ENCODE data around the gene MROH2B. TPM values are rescaled to one million over a fixed set of nuclear protein-coding genes. Genes with fewer than 3 reads are reported as not detected.
"Not testable (repeated sequence)": the region's sequence is repeated elsewhere in the genome, so short reads cannot be mapped to it uniquely, and the experiment has no call there.

MROH2B gene
- polyA plus RNA-seq, 2 donors, result not detected

GRCh38 chr5:41043109-41043747, 27.9 kb downstream of the MROH2B start:
- no peak overlapping the region for H3K4me3 ChIP-seq (ENCODE audit: low read depth in 1 of 2, low read length in 2 of 2)
- 53 to 54% methylated on average over 1 of the region's 1 CpG for WGBS, 2 donors
- H3K4me1 ChIP-seq (ENCODE audit: control insufficient read depth in 2 of 2, insufficient read depth in 2 of 2, low read length in 1 of 2), result no peaks in the 10 kb centered on the region
- H3K9me3 ChIP-seq (ENCODE audit: control insufficient read depth in 2 of 2, insufficient read depth in 1 of 2, low read depth in 1 of 2, low read length in 1 of 2), result peaks cover 0 to 2% of the 10 kb centered on the region in 2 donors
- no peak overlapping the region for H3K27ac ChIP-seq (ENCODE audit: low read depth in 2 of 2, low read length in 1 of 2)
- no peaks in the 10 kb centered on the region for H3K36me3 ChIP-seq (ENCODE audit: control insufficient read depth in 2 of 2, insufficient read depth in 2 of 2, low read length in 1 of 2)
- no peaks in the 10 kb centered on the region for H3K27me3 ChIP-seq (ENCODE audit: control insufficient read depth in 1 of 2, insufficient read depth in 2 of 2, low read length in 2 of 2)

- Histone ChIP-seq H3K4me1 (ENCODE audit: control insufficient read depth in 2 of 2, insufficient read depth in 2 of 2, low read length in 1 of 2) (no peaks in the 10 kb centered on the region), H3K36me3 (ENCODE audit: control insufficient read depth in 2 of 2, insufficient read depth in 2 of 2, low read length in 1 of 2) (no peaks in the 10 kb centered on the region), H3K27me3 (ENCODE audit: control insufficient read depth in 1 of 2, insufficient read depth in 2 of 2, low read length in 2 of 2) (no peaks in the 10 kb centered on the region), H3K4me3 (ENCODE audit: low read depth in 1 of 2, low read length in 2 of 2) (no peak overlapping the region), H3K27ac (ENCODE audit: low read depth in 2 of 2, low read length in 1 of 2) (no peak overlapping the region), H3K9me3 (ENCODE audit: control insufficient read depth in 2 of 2, insufficient read depth in 1 of 2, low read depth in 1 of 2, low read length in 1 of 2) (no peaks in the 10 kb centered on the region)
These were observed 38.2 kb downstream of the MROH2B start for GRCh38 chr5:41032973-41033372.

- WGBS, 2 donors, result 95 to 98% methylated on average over 8 of the region's 8 CpGs
These were observed 48.5 kb downstream of the MROH2B start for GRCh38 chr5:41022600-41022999.

GRCh38 chr5:41012318-41012717, 58.8 kb downstream of the MROH2B start:
- Histone ChIP-seq H3K27me3 (ENCODE audit: control insufficient read depth in 1 of 2, insufficient read depth in 2 of 2, low read length in 2 of 2) (no peaks in the 10 kb centered on the region), H3K9me3 (ENCODE audit: control insufficient read depth in 2 of 2, insufficient read depth in 1 of 2, low read depth in 1 of 2, low read length in 1 of 2) (no peaks in the 10 kb centered on the region), H3K36me3 (ENCODE audit: control insufficient read depth in 2 of 2, insufficient read depth in 2 of 2, low read length in 1 of 2) (no peaks in the 10 kb centered on the region), H3K4me1 (ENCODE audit: control insufficient read depth in 2 of 2, insufficient read depth in 2 of 2, low read length in 1 of 2) (no peaks in the 10 kb centered on the region), H3K4me3 (ENCODE audit: low read depth in 1 of 2, low read length in 2 of 2) (no peak overlapping the region), H3K27ac (ENCODE audit: low read depth in 2 of 2, low read length in 1 of 2) (no peak overlapping the region)
- WGBS, 2 donors, result 55 to 59% methylated on average over 4 of the region's 4 CpGs

More at GRCh38 chr5:41022600-41022999, 48.5 kb downstream of the MROH2B start:
- H3K36me3 ChIP-seq (ENCODE audit: control insufficient read depth in 2 of 2, insufficient read depth in 2 of 2, low read length in 1 of 2); H3K27ac ChIP-seq (ENCODE audit: low read depth in 2 of 2, low read length in 1 of 2); H3K9me3 ChIP-seq (ENCODE audit: control insufficient read depth in 2 of 2, insufficient read depth in 1 of 2, low read depth in 1 of 2, low read length in 1 of 2); H3K4me3 ChIP-seq (ENCODE audit: low read depth in 1 of 2, low read length in 2 of 2); H3K4me1 ChIP-seq (ENCODE audit: control insufficient read depth in 2 of 2, insufficient read depth in 2 of 2, low read length in 1 of 2); H3K27me3 ChIP-seq (ENCODE audit: control insufficient read depth in 1 of 2, insufficient read depth in 2 of 2, low read length in 2 of 2): not testable (repeated sequence)

DNA sequence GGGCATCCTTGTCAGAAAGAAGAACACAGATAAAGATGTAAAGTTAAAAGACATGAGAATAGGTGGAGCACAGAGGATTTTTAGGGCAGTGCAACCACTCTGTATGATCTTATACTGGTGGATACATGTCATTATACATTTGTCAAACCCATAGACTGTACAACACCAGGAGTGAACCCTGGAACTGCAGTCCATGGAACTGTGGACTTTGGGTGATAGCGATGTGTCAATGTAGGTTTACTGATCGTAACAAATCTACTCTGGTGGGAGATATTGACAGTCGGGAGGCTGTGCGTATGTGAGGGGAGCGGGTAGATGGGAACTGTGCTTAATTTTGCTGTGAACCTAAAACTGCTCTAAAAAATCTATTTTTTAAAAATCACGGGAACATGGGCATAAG, 60.6 kb downstream of the MROH2B start:
- 93 to 95% methylated on average over 6 of the region's 6 CpGs for WGBS, 2 donors
- no peak overlapping the region for H3K4me3 ChIP-seq (ENCODE audit: low read depth in 1 of 2, low read length in 2 of 2)
- no peaks in the 10 kb centered on the region for H3K4me1 ChIP-seq (ENCODE audit: control insufficient read depth in 2 of 2, insufficient read depth in 2 of 2, low read length in 1 of 2)

GRCh38 chr5:41009232-41009631, 61.9 kb downstream of the MROH2B start:
- H3K9me3 ChIP-seq (ENCODE audit: control insufficient read depth in 2 of 2, insufficient read depth in 1 of 2, low read depth in 1 of 2, low read length in 1 of 2), result peaks cover 0 to 2% of the 10 kb centered on the region in 2 donors
- H3K4me3 ChIP-seq (ENCODE audit: low read depth in 1 of 2, low read length in 2 of 2), result no peak overlapping the region
- H3K27ac ChIP-seq (ENCODE audit: low read depth in 2 of 2, low read length in 1 of 2), result no peak overlapping the region
- WGBS, 2 donors, result 68 to 71% methylated on average over 4 of the region's 4 CpGs
- no peaks in the 10 kb centered on the region for H3K36me3 ChIP-seq (ENCODE audit: control insufficient read depth in 2 of 2, insufficient read depth in 2 of 2, low read length in 1 of 2)
- no peaks in the 10 kb centered on the region for H3K27me3 ChIP-seq (ENCODE audit: control insufficient read depth in 1 of 2, insufficient read depth in 2 of 2, low read length in 2 of 2)
- no peaks in the 10 kb centered on the region for H3K4me1 ChIP-seq (ENCODE audit: control insufficient read depth in 2 of 2, insufficient read depth in 2 of 2, low read length in 1 of 2)

More for the DNA sequence above, 60.6 kb downstream of the MROH2B start:
- no peaks in the 10 kb centered on the region for H3K9me3 ChIP-seq (ENCODE audit: control insufficient read depth in 2 of 2, insufficient read depth in 1 of 2, low read depth in 1 of 2, low read length in 1 of 2)
- H3K27ac ChIP-seq (ENCODE audit: low read depth in 2 of 2, low read length in 1 of 2), result no peak overlapping the region
- H3K36me3 ChIP-seq (ENCODE audit: control insufficient read depth in 2 of 2, insufficient read depth in 2 of 2, low read length in 1 of 2), result no peaks in the 10 kb centered on the region
- H3K27me3 ChIP-seq (ENCODE audit: control insufficient read depth in 1 of 2, insufficient read depth in 2 of 2, low read length in 2 of 2), result no peaks in the 10 kb centered on the region

- Histone ChIP-seq H3K36me3 (ENCODE audit: control insufficient read depth in 2 of 2, insufficient read depth in 2 of 2, low read length in 1 of 2) (no peaks in the 10 kb centered on the region), H3K4me1 (ENCODE audit: control insufficient read depth in 2 of 2, insufficient read depth in 2 of 2, low read length in 1 of 2) (no peaks in the 10 kb centered on the region), H3K4me3 (ENCODE audit: low read depth in 1 of 2, low read length in 2 of 2) (no peak overlapping the region), H3K27ac (ENCODE audit: low read depth in 2 of 2, low read length in 1 of 2) (no peak overlapping the region), H3K27me3 (ENCODE audit: control insufficient read depth in 1 of 2, insufficient read depth in 2 of 2, low read length in 2 of 2) (no peaks in the 10 kb centered on the region), H3K9me3 (ENCODE audit: control insufficient read depth in 2 of 2, insufficient read depth in 1 of 2, low read depth in 1 of 2, low read length in 1 of 2) (peaks cover 0 to 2% of the 10 kb centered on the region in 2 donors)
- WGBS, 2 donors, result 81 to 87% methylated on average over 7 of the region's 7 CpGs
These were observed 66.2 kb downstream of the MROH2B start for GRCh38 chr5:41004931-41005330.

DNA sequence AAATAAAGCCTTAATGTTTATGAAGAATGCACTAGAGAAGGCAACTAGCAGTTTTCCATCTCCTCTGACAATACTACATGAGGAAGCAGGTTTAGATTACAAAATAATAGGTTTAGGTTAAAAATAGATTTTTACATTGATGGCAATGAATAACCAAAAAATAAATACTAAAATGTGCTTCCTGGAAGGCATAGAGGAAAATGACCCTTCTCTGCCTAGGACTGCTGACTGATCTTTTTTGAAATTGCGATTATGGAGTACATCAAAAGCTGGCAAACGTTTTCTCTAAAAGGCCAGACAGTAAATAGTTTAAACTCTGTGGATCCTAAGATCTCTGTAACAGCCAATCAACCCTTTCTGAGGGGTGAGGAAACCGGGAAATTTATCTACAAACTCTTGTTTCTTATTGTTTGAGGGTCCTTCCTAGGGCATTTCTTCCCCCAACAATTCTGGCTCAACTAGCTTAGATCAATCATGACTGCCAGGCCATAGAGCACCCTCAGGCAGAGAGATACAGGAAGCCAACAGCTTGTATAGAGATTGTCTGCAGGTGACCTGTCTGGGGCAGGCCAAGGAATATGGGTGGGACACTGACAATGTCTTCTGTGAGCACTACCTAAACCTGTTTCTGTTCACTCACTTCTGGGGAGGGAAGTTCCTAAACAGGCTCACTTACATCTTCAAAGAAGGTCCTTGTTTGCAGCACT, 67.3 kb downstream of the MROH2B start:
- no peaks in the 10 kb centered on the region for H3K4me1 ChIP-seq (ENCODE audit: control insufficient read depth in 2 of 2, insufficient read depth in 2 of 2, low read length in 1 of 2)
- no peak overlapping the region for H3K27ac ChIP-seq (ENCODE audit: low read depth in 2 of 2, low read length in 1 of 2)
- WGBS, 2 donors, result 46 to 53% methylated on average over 3 of the region's 3 CpGs
- no peak overlapping the region for H3K4me3 ChIP-seq (ENCODE audit: low read depth in 1 of 2, low read length in 2 of 2)
- H3K36me3 ChIP-seq (ENCODE audit: control insufficient read depth in 2 of 2, insufficient read depth in 2 of 2, low read length in 1 of 2), result no peaks in the 10 kb centered on the region
- H3K9me3 ChIP-seq (ENCODE audit: control insufficient read depth in 2 of 2, insufficient read depth in 1 of 2, low read depth in 1 of 2, low read length in 1 of 2), result peaks cover 0 to 2% of the 10 kb centered on the region in 2 donors
- H3K27me3 ChIP-seq (ENCODE audit: control insufficient read depth in 1 of 2, insufficient read depth in 2 of 2, low read length in 2 of 2), result no peaks in the 10 kb centered on the region

GRCh38 chr5:40999966-41000365, 71.2 kb downstream of the MROH2B start:
- H3K36me3 ChIP-seq (ENCODE audit: control insufficient read depth in 2 of 2, insufficient read depth in 2 of 2, low read length in 1 of 2), result no peaks in the 10 kb centered on the region
- peaks cover 0 to 2% of the 10 kb centered on the region in 2 donors for H3K9me3 ChIP-seq (ENCODE audit: control insufficient read depth in 2 of 2, insufficient read depth in 1 of 2, low read depth in 1 of 2, low read length in 1 of 2)
- H3K27me3 ChIP-seq (ENCODE audit: control insufficient read depth in 1 of 2, insufficient read depth in 2 of 2, low read length in 2 of 2), result no peaks in the 10 kb centered on the region
- H3K4me1 ChIP-seq (ENCODE audit: control insufficient read depth in 2 of 2, insufficient read depth in 2 of 2, low read length in 1 of 2), result no peaks in the 10 kb centered on the region
- H3K4me3 ChIP-seq (ENCODE audit: low read depth in 1 of 2, low read length in 2 of 2), result no peak overlapping the region
- WGBS, 2 donors, result 90 to 92% methylated on average over 4 of the region's 4 CpGs
- no peak overlapping the region for H3K27ac ChIP-seq (ENCODE audit: low read depth in 2 of 2, low read length in 1 of 2)

DNA sequence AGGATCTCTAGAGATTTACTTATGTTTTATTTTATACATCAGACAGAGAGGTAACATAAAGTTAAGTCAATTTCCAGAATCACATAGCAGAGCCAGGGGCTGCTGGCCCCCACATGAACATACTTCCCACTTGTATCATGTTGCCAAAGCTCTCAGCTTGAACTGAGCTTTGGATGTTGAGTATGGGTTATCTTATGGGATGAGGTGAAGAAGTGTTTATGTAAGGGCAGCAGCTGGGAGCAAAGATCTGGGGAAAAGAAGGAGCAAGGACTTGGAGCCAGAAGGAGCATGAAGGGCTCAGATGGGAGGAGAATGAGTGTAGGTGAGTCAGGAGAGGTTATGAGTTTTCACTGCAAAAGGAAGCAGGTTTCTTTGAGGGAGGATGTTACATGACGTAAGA, 72.0 kb downstream of the MROH2B start:
- Histone ChIP-seq H3K9me3 (ENCODE audit: control insufficient read depth in 2 of 2, insufficient read depth in 1 of 2, low read depth in 1 of 2, low read length in 1 of 2) (no peaks in the 10 kb centered on the region), H3K36me3 (ENCODE audit: control insufficient read depth in 2 of 2, insufficient read depth in 2 of 2, low read length in 1 of 2) (no peaks in the 10 kb centered on the region), H3K4me1 (ENCODE audit: control insufficient read depth in 2 of 2, insufficient read depth in 2 of 2, low read length in 1 of 2) (no peaks in the 10 kb centered on the region), H3K4me3 (ENCODE audit: low read depth in 1 of 2, low read length in 2 of 2) (no peak overlapping the region), H3K27me3 (ENCODE audit: control insufficient read depth in 1 of 2, insufficient read depth in 2 of 2, low read length in 2 of 2) (no peaks in the 10 kb centered on the region), H3K27ac (ENCODE audit: low read depth in 2 of 2, low read length in 1 of 2) (no peak overlapping the region)
- WGBS, 2 donors, result 77 to 83% methylated on average over 1 of the region's 1 CpG
